PC-9 (cell line): Measurements from ENCODE around the gene POT1. TPM values are rescaled to one million over a fixed set of nuclear protein-coding genes. Genes with fewer than 3 reads are reported as not detected.
"Not testable (repeated sequence)": the region's sequence is repeated elsewhere in the genome, so short reads cannot be mapped to it uniquely, and the experiment has no call there.

Source experiments
- BruUV-seq: library from RNA; stranded (reverse); fragments of 400-500 nt; replicated peaks from 2 replicates; lab custom pipeline; 2021; lab: Mats Ljungman, UMichigan
- CTCF ChIA-PET: fragments of 300-600 bp; sonication (Branson Sonifier 250); formaldehyde crosslinking; loops from one replicate; lab custom pipeline; 2022; ENCODE audit warnings: antibody characterized with exemption; lab: Charles Lee
- POLR2A ChIA-PET: fragments of 300-600 bp; sonication (Branson Sonifier 250); formaldehyde crosslinking; loops from one replicate; lab custom pipeline; 2022; ENCODE audit warnings: antibody characterized with exemption; ENCODE audit not compliant: unreplicated experiment; lab: Charles Lee
- DNase-seq, 2 experiments: peaks; one replicate each; pipeline versions ENCODE4 v3.0.0 to v3.0.0-alpha.2; 2015 to 2022; ENCODE audit warnings: mixed read lengths in 1 of 2
- H2AFZ ChIP-seq: fragments of 200-600 bp; sonication (generic); 2 replicates; pipeline ENCODE4 v1.8.1; 2017; ENCODE audit warnings: antibody characterized with exemption
- H3F3A ChIP-seq: fragments of 200-600 bp; sonication (generic); 2 replicates; pipeline ENCODE4 v1.8.1; 2017; ENCODE audit warnings: antibody characterized with exemption, mild to moderate bottlenecking, low read depth; ENCODE audit not compliant: insufficient read depth
- H3K27ac ChIP-seq: fragments of 200-600 bp; sonication (generic); 2 replicates; pipeline ENCODE4 v1.6.1; 2016; ENCODE audit warnings: mixed run types
- H3K27me3 ChIP-seq: fragments of 200-600 bp; sonication (generic); 2 replicates; pipeline ENCODE4 v1.6.1; 2016; ENCODE audit warnings: low read depth, mixed run types; ENCODE audit not compliant: insufficient read depth
- H3K36me3 ChIP-seq: fragments of 200-600 bp; sonication (generic); 2 replicates; pipeline ENCODE4 v1.6.1; 2016; ENCODE audit warnings: low read depth, mixed run types
- H3K4me1 ChIP-seq: fragments of 200-600 bp; sonication (generic); replicated peaks from 2 replicates; pipeline ENCODE4 v1.6.1; 2016; ENCODE audit warnings: mixed run types; ENCODE audit not compliant: insufficient read depth
- H3K4me2 ChIP-seq: fragments of 200-600 bp; sonication (generic); 2 replicates; pipeline ENCODE4 v1.6.1; 2017; ENCODE audit warnings: mixed run types
- H3K4me3 ChIP-seq: fragments of 200-600 bp; sonication (generic); 2 replicates; pipeline ENCODE4 v1.6.1; 2016; ENCODE audit warnings: mixed run types
- H3K79me2 ChIP-seq: fragments of 200-600 bp; sonication (generic); 2 replicates; pipeline ENCODE4 v1.6.1; 2017; ENCODE audit warnings: low read depth, mixed run types
- H3K9me2 ChIP-seq: fragments of 200-600 bp; sonication (generic); 2 replicates; pipeline ENCODE4 v1.8.1; 2017; ENCODE audit warnings: mild to moderate bottlenecking; ENCODE audit not compliant: insufficient read depth
- H3K9me3 ChIP-seq: fragments of 200-600 bp; sonication (generic); 2 replicates; pipeline ENCODE4 v1.8.1; 2016; ENCODE audit warnings: low read depth; ENCODE audit not compliant: insufficient read depth
- H4K20me1 ChIP-seq: fragments of 200-600 bp; sonication (generic); 2 replicates; pipeline ENCODE4 v1.8.1; 2017; ENCODE audit not compliant: insufficient read depth
- EZH2 ChIP-seq: fragments of 200-600 bp; sonication (generic); IDR thresholded peaks from 2 replicates; pipeline ENCODE4 v1.8.0; 2017; ENCODE audit warnings: antibody characterized with exemption, low read depth
- intact Hi-C: fragments of 100-400 bp; cut with micrococcal nuclease; formaldehyde crosslinking; loops from one replicate; pipeline ENCODE4 v1.10.0; 2022; ENCODE audit not compliant: unreplicated experiment
- total RNA-seq: library from RNA; stranded (reverse); gene quantifications from 2 replicates; pipeline ENCODE4 v1.2.3, GENCODE V29; 2021
- TF ChIP-seq, protein P1 (sequence below): fragments of 200-600 bp; sonication (generic); conservative IDR thresholded peaks from 2 replicates; pipeline ENCODE4 v1.6.1; 2017; ENCODE audit warnings: mixed run types, antibody characterized with exemption, mild to moderate bottlenecking, moderate library complexity

The POT1 gene
- total RNA-seq, 1 experiment from 2014 or later: 46.9 TPM

- Histone ChIP-seq H3K36me3 (no peaks in the 10 kb centered on the region), H3K4me1 (no peaks in the 10 kb centered on the region), H3K4me2 (no peak overlapping the region), H3K79me2 (no peaks in the 10 kb centered on the region), H3K9me2 (no peaks in the 10 kb centered on the region), H4K20me1 (no peaks in the 10 kb centered on the region), H3K27me3 (no peaks in the 10 kb centered on the region), H3K9me3 (no peaks in the 10 kb centered on the region), H2AFZ (no peak overlapping the region), H3F3A (no peaks in the 10 kb centered on the region), H3K4me3 (no peak overlapping the region), H3K27ac (no peak overlapping the region)
- POLR2A ChIA-PET: no interaction called here
- no TSS peak for BruUV-seq
- intact Hi-C loops: no loop called here
- CTCF ChIA-PET: no interaction called here
- no peak for TF ChIP-seq EZH2
- TF ChIP-seq, protein P1, sequence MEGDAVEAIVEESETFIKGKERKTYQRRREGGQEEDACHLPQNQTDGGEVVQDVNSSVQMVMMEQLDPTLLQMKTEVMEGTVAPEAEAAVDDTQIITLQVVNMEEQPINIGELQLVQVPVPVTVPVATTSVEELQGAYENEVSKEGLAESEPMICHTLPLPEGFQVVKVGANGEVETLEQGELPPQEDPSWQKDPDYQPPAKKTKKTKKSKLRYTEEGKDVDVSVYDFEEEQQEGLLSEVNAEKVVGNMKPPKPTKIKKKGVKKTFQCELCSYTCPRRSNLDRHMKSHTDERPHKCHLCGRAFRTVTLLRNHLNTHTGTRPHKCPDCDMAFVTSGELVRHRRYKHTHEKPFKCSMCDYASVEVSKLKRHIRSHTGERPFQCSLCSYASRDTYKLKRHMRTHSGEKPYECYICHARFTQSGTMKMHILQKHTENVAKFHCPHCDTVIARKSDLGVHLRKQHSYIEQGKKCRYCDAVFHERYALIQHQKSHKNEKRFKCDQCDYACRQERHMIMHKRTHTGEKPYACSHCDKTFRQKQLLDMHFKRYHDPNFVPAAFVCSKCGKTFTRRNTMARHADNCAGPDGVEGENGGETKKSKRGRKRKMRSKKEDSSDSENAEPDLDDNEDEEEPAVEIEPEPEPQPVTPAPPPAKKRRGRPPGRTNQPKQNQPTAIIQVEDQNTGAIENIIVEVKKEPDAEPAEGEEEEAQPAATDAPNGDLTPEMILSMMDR: no peak
- DNase-seq: no peak
These were observed 30.1 kb upstream of the POT1 start for GRCh38 chr7:124959676-124960075.

DNA sequence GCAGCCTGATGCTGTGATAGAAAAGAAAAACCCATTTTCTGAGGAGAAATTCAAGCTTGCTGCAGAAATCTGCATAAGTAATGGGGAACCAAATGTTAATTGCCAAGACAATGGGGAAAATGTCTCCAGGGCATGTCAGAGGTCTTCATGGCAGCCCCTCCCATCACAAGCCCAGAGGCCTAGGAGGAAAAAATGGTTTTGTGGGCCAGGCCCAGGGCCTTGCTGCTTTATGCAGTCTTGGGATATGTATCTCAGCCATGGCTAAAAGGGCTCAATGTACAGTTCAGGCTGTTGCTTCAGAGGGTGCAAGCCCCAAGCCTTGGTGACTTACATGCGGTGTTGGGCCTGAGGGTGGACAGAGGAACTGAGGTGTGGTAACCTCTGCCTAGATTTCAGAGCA, 28.3 kb upstream of the POT1 start:
- H3K4me2 ChIP-seq, H3K4me1 ChIP-seq, H3K9me2 ChIP-seq, H3K9me3 ChIP-seq, H3K4me3 ChIP-seq, H3K27me3 ChIP-seq, H3K79me2 ChIP-seq, POLR2A ChIA-PET, DNase-seq, CTCF ChIA-PET, intact Hi-C loops, H4K20me1 ChIP-seq, H2AFZ ChIP-seq, BruUV-seq, H3K27ac ChIP-seq, H3K36me3 ChIP-seq, H3F3A ChIP-seq: not testable (repeated sequence)

DNA sequence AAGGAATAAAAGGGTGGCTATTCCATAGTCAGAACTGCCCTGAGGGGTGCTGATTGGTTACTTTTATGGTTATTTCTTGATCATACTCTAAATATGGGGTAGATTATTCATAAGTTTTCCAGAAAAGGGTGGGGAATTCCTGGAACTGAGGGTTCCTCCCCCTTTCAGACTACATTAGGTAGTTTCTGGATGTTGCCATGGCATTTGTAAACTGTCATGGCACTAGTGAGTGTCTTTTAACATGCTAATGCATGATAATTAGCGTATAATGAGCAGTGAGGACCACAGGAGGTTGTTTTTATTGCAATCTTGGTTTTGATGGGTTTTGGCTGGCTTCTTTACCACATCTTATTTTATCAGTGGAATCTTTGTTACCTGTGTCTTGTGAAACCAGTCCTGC, 26.5 kb upstream of the POT1 start:
- H3K27me3 ChIP-seq: no peaks in the 10 kb centered on the region
- H3K4me3 ChIP-seq: no peak overlapping the region
- no peaks in the 10 kb centered on the region for H3K36me3 ChIP-seq
- BruUV-seq: no TSS peak
- peak overlapping the region; percentile 55; the same call in 1 of the 2 replicates for H2AFZ ChIP-seq
- H3K79me2 ChIP-seq: no peaks in the 10 kb centered on the region
- ChIA-PET POLR2A (no interaction called here), CTCF (no interaction called here)
- H4K20me1 ChIP-seq: no peaks in the 10 kb centered on the region
- no peak for TF ChIP-seq EZH2
- TF ChIP-seq, protein P1: no peak
- no peaks in the 10 kb centered on the region for H3K9me2 ChIP-seq
- H3K4me1 ChIP-seq: no peaks in the 10 kb centered on the region
- no peaks in the 10 kb centered on the region for H3K9me3 ChIP-seq
- DNase-seq: no peak
- no peaks in the 10 kb centered on the region for H3F3A ChIP-seq
- intact Hi-C loops: no loop called here
- no peak overlapping the region for H3K27ac ChIP-seq
- no peak overlapping the region for H3K4me2 ChIP-seq

GRCh38 chr7:124954790-124955189, 25.2 kb upstream of the POT1 start:
- Histone ChIP-seq H3F3A (no peaks in the 10 kb centered on the region), H3K4me3 (no peak overlapping the region), H3K4me2 (no peak overlapping the region), H3K36me3 (no peaks in the 10 kb centered on the region), H3K27ac (no peak overlapping the region), H3K79me2 (no peaks in the 10 kb centered on the region), H3K9me3 (no peaks in the 10 kb centered on the region), H3K4me1 (no peaks in the 10 kb centered on the region), H2AFZ (no peak overlapping the region), H3K27me3 (no peaks in the 10 kb centered on the region), H3K9me2 (no peaks in the 10 kb centered on the region), H4K20me1 (no peaks in the 10 kb centered on the region)
- DNase-seq: no peak
- intact Hi-C loops: no loop called here
- ChIA-PET CTCF (no interaction called here), POLR2A (no interaction called here)
- no TSS peak for BruUV-seq
- TF ChIP-seq, protein P1: no peak
- no peak for TF ChIP-seq EZH2
